ENCODE results near the gene PDE9A. TPM values are rescaled to one million over a fixed set of nuclear protein-coding genes. Genes with fewer than 3 reads are reported as not detected.
"Not testable (repeated sequence)": the region's sequence is repeated elsewhere in the genome, so short reads cannot be mapped to it uniquely, and the experiment has no call there.

The PDE9A gene
- 25.6 TPM for polyA plus RNA-seq (2013, experiment 1 of 2)
- polyA plus RNA-seq (2013, experiment 2 of 2), result 34.4 TPM

- peaks cover 37% of the 10 kb centered on the region for H3K4me1 ChIP-seq (ENCODE audit: insufficient read depth, low read length)
- WGBS, result under 1% methylated on average over 63 of the region's 91 CpGs
- no peaks in the 10 kb centered on the region for H3K36me3 ChIP-seq (ENCODE audit: insufficient read depth, low read length)
- peak within 1 kb of the TSS; percentile 68 for H3K27ac ChIP-seq (ENCODE audit: low read depth, low read length)
- no peaks in the 10 kb centered on the region; the same call in 1 of the 2 replicates for H3K27me3 ChIP-seq (ENCODE audit: insufficient read depth, low read length)
- H3K9ac ChIP-seq (ENCODE audit: low read depth, low read length), result peak within 1 kb of the TSS; percentile 83
- H3K9me3 ChIP-seq (ENCODE audit: insufficient read depth, low read depth, low read length), result no peaks in the 10 kb centered on the region
- H3K4me3 ChIP-seq (ENCODE audit: low read length), result peak within 1 kb of the TSS; percentile 85
These were observed at the start of gene PDE9A for GRCh38 chr21:42653231-42654061. Gene PDE9A (plus strand): TSS chr21:42653621. CDS start chr21:42653815, 194 bp downstream.

- no peaks in the 10 kb centered on the region for H3K4me1 ChIP-seq (ENCODE audit: insufficient read depth, low read length)
- 77% methylated on average over 4 of the region's 4 CpGs for WGBS
- no peak overlapping the region for H3K4me3 ChIP-seq (ENCODE audit: low read length)
- H3K36me3 ChIP-seq (ENCODE audit: insufficient read depth, low read length), result no peaks in the 10 kb centered on the region
- no peaks in the 10 kb centered on the region for H3K27me3 ChIP-seq (ENCODE audit: insufficient read depth, low read length)
- no peak overlapping the region for H3K27ac ChIP-seq (ENCODE audit: low read depth, low read length)
- H3K9me3 ChIP-seq (ENCODE audit: insufficient read depth, low read depth, low read length), result peaks cover 16% of the 10 kb centered on the region
- H3K9ac ChIP-seq (ENCODE audit: low read depth, low read length), result no peak overlapping the region
These were observed 46.3 kb upstream of the PDE9A start for GRCh38 chr21:42607102-42607501.

- no peaks in the 10 kb centered on the region for H3K4me1 ChIP-seq (ENCODE audit: insufficient read depth, low read length)
- WGBS, result 90% methylated on average over 5 of the region's 5 CpGs
- no peak overlapping the region for H3K27ac ChIP-seq (ENCODE audit: low read depth, low read length)
- no peak overlapping the region for H3K4me3 ChIP-seq (ENCODE audit: low read length)
- peaks cover 16% of the 10 kb centered on the region for H3K9me3 ChIP-seq (ENCODE audit: insufficient read depth, low read depth, low read length)
- H3K9ac ChIP-seq (ENCODE audit: low read depth, low read length), result no peak overlapping the region
- no peaks in the 10 kb centered on the region for H3K36me3 ChIP-seq (ENCODE audit: insufficient read depth, low read length)
- no peaks in the 10 kb centered on the region for H3K27me3 ChIP-seq (ENCODE audit: insufficient read depth, low read length)
These were observed 45.8 kb upstream of the PDE9A start for GRCh38 chr21:42607525-42608102.

- no peaks in the 10 kb centered on the region for H3K27me3 ChIP-seq (ENCODE audit: insufficient read depth, low read length)
- H3K9me3 ChIP-seq (ENCODE audit: insufficient read depth, low read depth, low read length), result peaks cover 16% of the 10 kb centered on the region
- H3K9ac ChIP-seq (ENCODE audit: low read depth, low read length), result no peak overlapping the region
- no peaks in the 10 kb centered on the region for H3K36me3 ChIP-seq (ENCODE audit: insufficient read depth, low read length)
- H3K27ac ChIP-seq (ENCODE audit: low read depth, low read length), result no peak overlapping the region
- H3K4me1 ChIP-seq (ENCODE audit: insufficient read depth, low read length), result no peaks in the 10 kb centered on the region
- 91% methylated on average over 4 of the region's 4 CpGs for WGBS
- H3K4me3 ChIP-seq (ENCODE audit: low read length), result no peak overlapping the region
These were observed 45.0 kb upstream of the PDE9A start for GRCh38 chr21:42608446-42608845.

- no peaks in the 10 kb centered on the region for H3K4me1 ChIP-seq (ENCODE audit: insufficient read depth, low read length)
- no peak overlapping the region for H3K9ac ChIP-seq (ENCODE audit: low read depth, low read length)
- no peak overlapping the region for H3K4me3 ChIP-seq (ENCODE audit: low read length)
- H3K9me3 ChIP-seq (ENCODE audit: insufficient read depth, low read depth, low read length), result peaks cover 11% of the 10 kb centered on the region
- WGBS, result 90% methylated on average over 2 of the region's 2 CpGs
- no peaks in the 10 kb centered on the region for H3K36me3 ChIP-seq (ENCODE audit: insufficient read depth, low read length)
- H3K27me3 ChIP-seq (ENCODE audit: insufficient read depth, low read length), result no peaks in the 10 kb centered on the region
- no peak overlapping the region for H3K27ac ChIP-seq (ENCODE audit: low read depth, low read length)
These were observed 43.6 kb upstream of the PDE9A start for GRCh38 chr21:42609811-42610210.

- H3K27ac ChIP-seq (ENCODE audit: low read depth, low read length), result no peak overlapping the region
- WGBS, result 87% methylated on average over 3 of the region's 3 CpGs
- no peak overlapping the region for H3K4me3 ChIP-seq (ENCODE audit: low read length)
- no peaks in the 10 kb centered on the region for H3K4me1 ChIP-seq (ENCODE audit: insufficient read depth, low read length)
- H3K27me3 ChIP-seq (ENCODE audit: insufficient read depth, low read length), result no peaks in the 10 kb centered on the region
- H3K36me3 ChIP-seq (ENCODE audit: insufficient read depth, low read length), result no peaks in the 10 kb centered on the region
- no peaks in the 10 kb centered on the region for H3K9me3 ChIP-seq (ENCODE audit: insufficient read depth, low read depth, low read length)
- H3K9ac ChIP-seq (ENCODE audit: low read depth, low read length), result no peak overlapping the region
These were observed 41.6 kb upstream of the PDE9A start for GRCh38 chr21:42611852-42612251.

GRCh38 chr21:42612390-42612789 lies 41.0 kb upstream of the PDE9A start:
- H3K27ac ChIP-seq (ENCODE audit: low read depth, low read length), result no peak overlapping the region
- H3K4me3 ChIP-seq (ENCODE audit: low read length), result no peak overlapping the region
- H3K9ac ChIP-seq (ENCODE audit: low read depth, low read length), result no peak overlapping the region
- WGBS, result 91% methylated on average over 1 of the region's 1 CpG
- H3K27me3 ChIP-seq (ENCODE audit: insufficient read depth, low read length), result no peaks in the 10 kb centered on the region
- H3K9me3 ChIP-seq (ENCODE audit: insufficient read depth, low read depth, low read length), result no peaks in the 10 kb centered on the region
- no peaks in the 10 kb centered on the region for H3K4me1 ChIP-seq (ENCODE audit: insufficient read depth, low read length)
- H3K36me3 ChIP-seq (ENCODE audit: insufficient read depth, low read length), result no peaks in the 10 kb centered on the region

GRCh38 chr21:42613756-42614155 lies 39.7 kb upstream of the PDE9A start:
- WGBS, result 86% methylated on average over 5 of the region's 5 CpGs
- no peak overlapping the region for H3K27ac ChIP-seq (ENCODE audit: low read depth, low read length)

GRCh38 chr21:42614396-42614795 lies 39.0 kb upstream of the PDE9A start:
- H3K27me3 ChIP-seq (ENCODE audit: insufficient read depth, low read length), result 0 out of 2 replicates have a peak, but pooled peaks cover 4% of the 10 kb centered on the region
- H3K9me3 ChIP-seq (ENCODE audit: insufficient read depth, low read depth, low read length), result no peaks in the 10 kb centered on the region
- no peaks in the 10 kb centered on the region for H3K36me3 ChIP-seq (ENCODE audit: insufficient read depth, low read length)
- no peak overlapping the region for H3K9ac ChIP-seq (ENCODE audit: low read depth, low read length)
- H3K4me1 ChIP-seq (ENCODE audit: insufficient read depth, low read length), result no peaks in the 10 kb centered on the region
- peak overlapping the region; percentile 32; the same call in 1 of the 2 replicates for H3K27ac ChIP-seq (ENCODE audit: low read depth, low read length)
- WGBS, result 85% methylated on average over 9 of the region's 9 CpGs
- no peak overlapping the region for H3K4me3 ChIP-seq (ENCODE audit: low read length)

More at GRCh38 chr21:42613756-42614155, 39.7 kb upstream of the PDE9A start:
- no peaks in the 10 kb centered on the region for H3K36me3 ChIP-seq (ENCODE audit: insufficient read depth, low read length)
- H3K4me3 ChIP-seq (ENCODE audit: low read length), result no peak overlapping the region
- H3K27me3 ChIP-seq (ENCODE audit: insufficient read depth, low read length), result no peaks in the 10 kb centered on the region
- no peaks in the 10 kb centered on the region for H3K4me1 ChIP-seq (ENCODE audit: insufficient read depth, low read length)
- no peaks in the 10 kb centered on the region for H3K9me3 ChIP-seq (ENCODE audit: insufficient read depth, low read depth, low read length)
- no peak overlapping the region for H3K9ac ChIP-seq (ENCODE audit: low read depth, low read length)

- H3K36me3 ChIP-seq (ENCODE audit: insufficient read depth, low read length), result no peaks in the 10 kb centered on the region
- H3K27ac ChIP-seq (ENCODE audit: low read depth, low read length), result peak overlapping the region; percentile 32; the same call in 1 of the 2 replicates
- H3K4me3 ChIP-seq (ENCODE audit: low read length), result no peak overlapping the region
- H3K9me3 ChIP-seq (ENCODE audit: insufficient read depth, low read depth, low read length), result no peaks in the 10 kb centered on the region
- 79% methylated on average over 14 of the region's 14 CpGs for WGBS
- no peaks in the 10 kb centered on the region for H3K4me1 ChIP-seq (ENCODE audit: insufficient read depth, low read length)
- no peak overlapping the region for H3K9ac ChIP-seq (ENCODE audit: low read depth, low read length)
- H3K27me3 ChIP-seq (ENCODE audit: insufficient read depth, low read length), result 0 out of 2 replicates have a peak, but pooled peaks cover 5% of the 10 kb centered on the region
These were observed 38.5 kb upstream of the PDE9A start for GRCh38 chr21:42614811-42615351.

GRCh38 chr21:42615377-42615776 lies 38.0 kb upstream of the PDE9A start:
- H3K36me3 ChIP-seq (ENCODE audit: insufficient read depth, low read length); H3K4me1 ChIP-seq (ENCODE audit: insufficient read depth, low read length); H3K9ac ChIP-seq (ENCODE audit: low read depth, low read length); H3K4me3 ChIP-seq (ENCODE audit: low read length); H3K9me3 ChIP-seq (ENCODE audit: insufficient read depth, low read depth, low read length); H3K27me3 ChIP-seq (ENCODE audit: insufficient read depth, low read length); H3K27ac ChIP-seq (ENCODE audit: low read depth, low read length): not testable (repeated sequence)
- 79% methylated on average over 3 of the region's 5 CpGs for WGBS
